Activated CD4-positive, alpha-beta T cell treated with anti-CD3 and anti-CD28 coated beads, Interleukin-2, amount 10 ng/mL, durations not matched to agents 24 days and 14 days (primary cell): Measurements from ENCODE around the gene APOBEC3G. TPM values are rescaled to one million over a fixed set of nuclear protein-coding genes. Genes with fewer than 3 reads are reported as not detected.
A peak's percentile ranks its signal among the peaks of the same experiment; 100 is the strongest.
"Not testable (repeated sequence)": the region's sequence is repeated elsewhere in the genome, so short reads cannot be mapped to it uniquely, and the experiment has no call there.

Experiments
- DNase-seq: peaks from one replicate; pipeline ENCODE4 v3.0.0; 2022
- H3K27ac Mint-ChIP-seq: one replicate; pipeline ENCODE4 v1.8.0; 2022; ENCODE audit warnings: mild to moderate bottlenecking, mixed read lengths
- H3K27me3 Mint-ChIP-seq: one replicate; pipeline ENCODE4 v1.8.0; 2022; ENCODE audit warnings: mixed read lengths
- H3K36me3 Mint-ChIP-seq: one replicate; pipeline ENCODE4 v1.8.0; 2022; ENCODE audit warnings: low read depth, mild to moderate bottlenecking, mixed read lengths
- H3K4me1 Mint-ChIP-seq: one replicate; pipeline ENCODE4 v1.8.0; 2021; ENCODE audit warnings: mixed read lengths
- H3K4me3 Mint-ChIP-seq: one replicate; pipeline ENCODE4 v1.8.0; 2022; ENCODE audit warnings: mild to moderate bottlenecking, moderate library complexity, mixed read lengths
- H3K9me3 Mint-ChIP-seq: one replicate; pipeline ENCODE4 v1.8.0; 2021; ENCODE audit warnings: mixed read lengths
- intact Hi-C: fragments of 100-400 bp; cut with micrococcal nuclease; formaldehyde crosslinking; loops from one replicate; pipeline ENCODE4 v1.15.1; 2023
- total RNA-seq: library from RNA; stranded (reverse); gene quantifications from 2 replicates; pipeline ENCODE4 v1.2.3, GENCODE V29; 2022

Gene APOBEC3G
- total RNA-seq, 1 donor from 2014 or later: 48.5 TPM

GRCh38 chr22:39045136-39045535 lies 31.9 kb upstream of the APOBEC3G start:
- Mint-ChIP-seq H3K36me3 (peaks cover 22% of the 10 kb centered on the region), H3K4me1 (peaks cover 21% of the 10 kb centered on the region), H3K27ac (peak overlapping the region; percentile 45)
- DNase-seq, H3K9me3 Mint-ChIP-seq, H3K4me3 Mint-ChIP-seq, H3K27me3 Mint-ChIP-seq, intact Hi-C loops: not testable (repeated sequence)

- H3K27me3 Mint-ChIP-seq, H3K4me3 Mint-ChIP-seq, DNase-seq, H3K9me3 Mint-ChIP-seq, intact Hi-C loops, H3K27ac Mint-ChIP-seq: not testable (repeated sequence)
- H3K4me1 Mint-ChIP-seq: peaks cover 10% of the 10 kb centered on the region
- peaks cover 17% of the 10 kb centered on the region for H3K36me3 Mint-ChIP-seq
Observed at GRCh38 chr22:39049486-39049885, 27.6 kb upstream of the APOBEC3G start.

- H3K36me3 Mint-ChIP-seq, intact Hi-C loops: not testable (repeated sequence)
Observed at GRCh38 chr22:39051844-39052495, 25.1 kb upstream of the APOBEC3G start.

GRCh38 chr22:39055658-39056057 lies 21.4 kb upstream of the APOBEC3G start:
- intact Hi-C loops: no loop called here
- H3K9me3 Mint-ChIP-seq: no peaks in the 10 kb centered on the region
- H3K4me1 Mint-ChIP-seq: no peaks in the 10 kb centered on the region
- no peak overlapping the region for H3K4me3 Mint-ChIP-seq
- DNase-seq: no peak
- no peaks in the 10 kb centered on the region for H3K27me3 Mint-ChIP-seq
- H3K27ac Mint-ChIP-seq: no peak overlapping the region
- peaks cover 2% of the 10 kb centered on the region for H3K36me3 Mint-ChIP-seq

More at GRCh38 chr22:39051844-39052495, 25.1 kb upstream of the APOBEC3G start:
- not testable (repeated sequence) for H3K27ac Mint-ChIP-seq, DNase-seq, H3K4me3 Mint-ChIP-seq, H3K4me1 Mint-ChIP-seq, H3K9me3 Mint-ChIP-seq, H3K27me3 Mint-ChIP-seq

- DNase-seq, intact Hi-C loops, H3K36me3 Mint-ChIP-seq, H3K9me3 Mint-ChIP-seq, H3K27ac Mint-ChIP-seq, H3K4me3 Mint-ChIP-seq, H3K4me1 Mint-ChIP-seq, H3K27me3 Mint-ChIP-seq: not testable (repeated sequence)
Observed at GRCh38 chr22:39061290-39061689, 15.8 kb upstream of the APOBEC3G start.

GRCh38 chr22:39061951-39062350 lies 15.1 kb upstream of the APOBEC3G start:
- H3K27ac Mint-ChIP-seq, H3K9me3 Mint-ChIP-seq, H3K36me3 Mint-ChIP-seq, H3K4me1 Mint-ChIP-seq, DNase-seq, H3K27me3 Mint-ChIP-seq, H3K4me3 Mint-ChIP-seq, intact Hi-C loops: not testable (repeated sequence)

GRCh38 chr22:39063904-39064303 lies 13.2 kb upstream of the APOBEC3G start:
- H3K27me3 Mint-ChIP-seq, DNase-seq, H3K36me3 Mint-ChIP-seq, intact Hi-C loops, H3K4me1 Mint-ChIP-seq, H3K4me3 Mint-ChIP-seq, H3K9me3 Mint-ChIP-seq, H3K27ac Mint-ChIP-seq: not testable (repeated sequence)

GRCh38 chr22:39066442-39067276 lies 10.4 kb upstream of the APOBEC3G start:
- not testable (repeated sequence) for H3K4me1 Mint-ChIP-seq, H3K27me3 Mint-ChIP-seq, H3K36me3 Mint-ChIP-seq, H3K4me3 Mint-ChIP-seq, H3K27ac Mint-ChIP-seq, DNase-seq, H3K9me3 Mint-ChIP-seq
- intact Hi-C loops: loop anchor here (2.0 kb wide), 1 partner anchor 50 kb away; no protein-coding TSS in a partner anchor

- Mint-ChIP-seq H3K4me1 (peaks cover 7% of the 10 kb centered on the region), H3K27ac (no peak overlapping the region), H3K9me3 (no peaks in the 10 kb centered on the region), H3K4me3 (no peak overlapping the region), H3K36me3 (no peaks in the 10 kb centered on the region), H3K27me3 (peaks cover 3% of the 10 kb centered on the region)
- intact Hi-C loops: no loop called here
- no peak for DNase-seq
Observed at GRCh38 chr22:39068033-39068785, 8.9 kb upstream of the APOBEC3G start.

GRCh38 chr22:39070186-39070585 lies 6.9 kb upstream of the APOBEC3G start:
- Mint-ChIP-seq H3K4me1 (peaks cover 4% of the 10 kb centered on the region), H3K36me3 (no peaks in the 10 kb centered on the region), H3K9me3 (no peaks in the 10 kb centered on the region), H3K27me3 (peaks cover 3% of the 10 kb centered on the region), H3K4me3 (no peak overlapping the region), H3K27ac (no peak overlapping the region)
- intact Hi-C loops: no loop called here
- DNase-seq: no peak

GRCh38 chr22:39072581-39072981 lies 4.5 kb upstream of the APOBEC3G start:
- DNase-seq, intact Hi-C loops, H3K9me3 Mint-ChIP-seq, H3K4me3 Mint-ChIP-seq, H3K36me3 Mint-ChIP-seq, H3K27me3 Mint-ChIP-seq: not testable (repeated sequence)
- H3K27ac Mint-ChIP-seq: peak overlapping the region; percentile 48
- peaks cover 13% of the 10 kb centered on the region for H3K4me1 Mint-ChIP-seq

GRCh38 chr22:39073981-39074380 lies 3.1 kb upstream of the APOBEC3G start:
- peaks cover 21% of the 10 kb centered on the region for H3K4me1 Mint-ChIP-seq
- no peak overlapping the region for H3K4me3 Mint-ChIP-seq
- intact Hi-C loops: no loop called here
- H3K27me3 Mint-ChIP-seq: no peaks in the 10 kb centered on the region
- no peak for DNase-seq
- H3K9me3 Mint-ChIP-seq: no peaks in the 10 kb centered on the region
- no peak overlapping the region for H3K27ac Mint-ChIP-seq
- peaks cover 3% of the 10 kb centered on the region for H3K36me3 Mint-ChIP-seq

- H3K4me3 Mint-ChIP-seq: peak overlapping the region; percentile 77
- H3K9me3 Mint-ChIP-seq, H3K27me3 Mint-ChIP-seq, intact Hi-C loops: not testable (repeated sequence)
- peaks cover 35% of the 10 kb centered on the region for H3K4me1 Mint-ChIP-seq
- H3K27ac Mint-ChIP-seq: peak overlapping the region; percentile 88
- peaks cover 20% of the 10 kb centered on the region for H3K36me3 Mint-ChIP-seq
- DNase-seq: peak; percentile 63
Observed at GRCh38 chr22:39076155-39077025, 685 bp upstream of the APOBEC3G start.
